GM23338 (cell line): ENCODE measurements around the gene PROX2. TPM values are rescaled to one million over a fixed set of nuclear protein-coding genes. Genes with fewer than 3 reads are reported as not detected.

Experiments used
- ATAC-seq: fragments of 200-7000 bp; cut with Tn5 transposase; 3 replicates; pipeline ENCODE4 v1.9.1; 2020
- DNase-seq: peaks from one replicate; pipeline ENCODE4 v3.0.0-alpha.2; 2015; ENCODE audit warnings: low spot score
- H2AFZ ChIP-seq: fragments of 200-600 bp; sonication (generic); 2 replicates; pipeline ENCODE4 v1.8.0; 2016; ENCODE audit warnings: antibody characterized with exemption, mild to moderate bottlenecking, moderate library complexity
- H3F3A ChIP-seq: fragments of 200-600 bp; sonication (generic); replicated peaks from 2 replicates; pipeline ENCODE4 v1.8.0; 2017; ENCODE audit warnings: antibody characterized with exemption, mixed run types, low read depth
- H3K27ac ChIP-seq: fragments of 200-600 bp; sonication (generic); 2 replicates; pipeline ENCODE4 v1.6.1; 2016; ENCODE audit warnings: low read depth
- H3K27me3 ChIP-seq: fragments of 200-600 bp; sonication (generic); 2 replicates; pipeline ENCODE4 v1.8.0; 2016; ENCODE audit warnings: mild to moderate bottlenecking, mixed run types, moderate library complexity; ENCODE audit not compliant: insufficient read depth
- H3K36me3 ChIP-seq: fragments of 200-600 bp; sonication (generic); 2 replicates; pipeline ENCODE4 v1.8.0; 2016; ENCODE audit warnings: mild to moderate bottlenecking; ENCODE audit not compliant: insufficient read depth
- H3K4me1 ChIP-seq: fragments of 200-600 bp; sonication (generic); 2 replicates; pipeline ENCODE4 v1.8.0; 2016; ENCODE audit warnings: mild to moderate bottlenecking, moderate library complexity; ENCODE audit not compliant: insufficient read depth
- H3K4me2 ChIP-seq: fragments of 200-600 bp; sonication (generic); 2 replicates; pipeline ENCODE4 v1.7.1; 2017; ENCODE audit warnings: mixed run types
- H3K4me3 ChIP-seq: fragments of 200-600 bp; sonication (generic); 2 replicates; pipeline ENCODE4 v1.6.1; 2016; ENCODE audit warnings: mixed run types
- H3K79me2 ChIP-seq: fragments of 200-600 bp; sonication (generic); replicated peaks from 2 replicates; pipeline ENCODE4 v1.8.0; 2017; ENCODE audit warnings: mild to moderate bottlenecking; ENCODE audit not compliant: insufficient read depth
- H3K9me2 ChIP-seq: fragments of 200-600 bp; sonication (generic); 2 replicates; pipeline ENCODE4 v1.8.0; 2017; ENCODE audit not compliant: insufficient read depth
- H4K20me1 ChIP-seq: fragments of 200-600 bp; sonication (generic); replicated peaks from 2 replicates; pipeline ENCODE4 v1.8.0; 2017; ENCODE audit warnings: mild to moderate bottlenecking; ENCODE audit not compliant: insufficient read depth
- H3K27ac Mint-ChIP-seq: 2 replicates; pipeline ENCODE4 v1.8.0; 2020; ENCODE audit warnings: inconsistent platforms, mild to moderate bottlenecking, moderate library complexity, mixed read lengths
- H3K27me3 Mint-ChIP-seq: 3 replicates; pipeline ENCODE4 v1.8.0; 2022; ENCODE audit warnings: low read depth, mild to moderate bottlenecking, moderate library complexity, mixed read lengths, inconsistent platforms; ENCODE audit not compliant: insufficient read depth, poor library complexity
- H3K36me3 Mint-ChIP-seq: 3 replicates; pipeline ENCODE4 v1.8.0; 2021; ENCODE audit warnings: low read depth, mild to moderate bottlenecking, inconsistent platforms, moderate library complexity, mixed read lengths
- H3K4me1 Mint-ChIP-seq: 3 replicates; pipeline ENCODE4 v1.8.0; 2020; ENCODE audit warnings: mild to moderate bottlenecking, inconsistent platforms, mixed read lengths
- H3K4me3 Mint-ChIP-seq: 3 replicates; pipeline ENCODE4 v1.8.0; 2021; ENCODE audit warnings: moderate library complexity, mild to moderate bottlenecking, inconsistent platforms, mixed read lengths
- H3K9me3 Mint-ChIP-seq: 3 replicates; pipeline ENCODE4 v1.8.0; 2020; ENCODE audit warnings: moderate library complexity, mild to moderate bottlenecking, inconsistent platforms, mixed read lengths
- CREB1 ChIP-seq: fragments of 250-450 bp; sonication (Bioruptor Pico); IDR thresholded peaks from 2 replicates; pipeline ENCODE4 v1.5.0; 2020; ENCODE audit warnings: low read depth, mild to moderate bottlenecking, moderate library complexity
- CTCF ChIP-seq, 2 experiments: fragments of 200-600 bp in 1 of 2; sonication (generic) in 1 of 2; conservative IDR thresholded peaks; 2 replicates each; pipeline versions ENCODE4 v1.5.1 to v1.6.1; 2016 to 2017; ENCODE audit warnings: antibody characterized with exemption in 2 of 2, low read depth in 2 of 2, mild to moderate bottlenecking in 2 of 2, moderate library complexity in 1 of 2
- ETS1 ChIP-seq: IDR thresholded peaks from 2 replicates; pipeline ENCODE4 v1.6.1; 2016; ENCODE audit warnings: antibody characterized with exemption
- EZH2phosphoT487 ChIP-seq: fragments of 200-600 bp; sonication (generic); IDR thresholded peaks from one replicate; pipeline ENCODE4 v1.8.1; 2018; ENCODE audit warnings: antibody characterized with exemption; ENCODE audit not compliant: unreplicated experiment
- JUNB ChIP-seq: IDR thresholded peaks from one replicate; pipeline ENCODE4 v1.6.1; 2016; ENCODE audit warnings: antibody characterized with exemption; ENCODE audit not compliant: unreplicated experiment
- POLR2AphosphoS5 ChIP-seq: IDR thresholded peaks from 2 replicates; pipeline ENCODE4 v1.6.1; 2016; ENCODE audit warnings: antibody characterized with exemption, low read depth
- REST ChIP-seq: IDR thresholded peaks from one replicate; pipeline ENCODE4 v1.6.1; 2018; ENCODE audit warnings: antibody characterized with exemption; ENCODE audit not compliant: unreplicated experiment
- STAT1 ChIP-seq: IDR thresholded peaks from one replicate; pipeline ENCODE4 v1.6.1; 2016; ENCODE audit warnings: antibody characterized with exemption; ENCODE audit not compliant: unreplicated experiment
- ZNF331 ChIP-seq: fragments of 250-450 bp; sonication (Bioruptor Pico); IDR thresholded peaks from 2 replicates; pipeline ENCODE4 v1.5.0; 2020; ENCODE audit warnings: low read depth, mild to moderate bottlenecking, moderate library complexity
- polyA plus RNA-seq: library from polyadenylated mRNA; unstranded; fragments of >200 nt; fragmentation: Nextera tagmentation; extraction: Ambion mirVana; gene quantifications from 2 replicates; pipeline ENCODE4 v1.2.1, GENCODE V29; 2016
- total RNA-seq: library from RNA; depleted of rRNA; stranded (reverse); fragments of >200 nt; shearing (Covaris generic); gene quantifications from 2 replicates; pipeline ENCODE4 v1.2.3, GENCODE V29; 2014

PROX2 gene
- total and polyA plus RNA-seq, 2 experiments from 2014 or later: 0.06 TPM; not detected in 1

GRCh38 chr14:74881431-74882102, 5.6 kb upstream of the PROX2 start, which contains the start of gene DLST:
Gene DLST (plus strand): TSS chr14:74881916. CDS start chr14:74881954, 38 bp downstream.
- peak within 1 kb of the TSS; percentile 97 for H3K4me3 ChIP-seq
- H4K20me1 ChIP-seq: peaks cover 22% of the 10 kb centered on the region
- no peaks in the 10 kb centered on the region for H3F3A ChIP-seq
- H3K9me2 ChIP-seq: no peaks in the 10 kb centered on the region
- H3K27ac ChIP-seq: peak within 1 kb of the TSS; percentile 56; the same call in 1 of the 2 replicates
- ATAC-seq: peak; percentile 88
- Mint-ChIP-seq H3K27me3 (peaks cover 12% of the 10 kb centered on the region), H3K4me3 (peak within 1 kb of the TSS; percentile 100), H3K4me1 (peaks cover 52% of the 10 kb centered on the region), H3K36me3 (peaks cover 7% of the 10 kb centered on the region; the same call in 2 of the 3 replicates), H3K9me3 (no peaks in the 10 kb centered on the region), H3K27ac (peak within 1 kb of the TSS; percentile 96)
- no peaks in the 10 kb centered on the region for H3K27me3 ChIP-seq
- peak; percentile 65 for TF ChIP-seq CREB1 (CRISPR knock-in tag)
- TF ChIP-seq ETS1: peak; percentile 82
- no peak for TF ChIP-seq ZNF331 (CRISPR knock-in tag)
- peak; percentile 96 for TF ChIP-seq POLR2AphosphoS5
- no peak for TF ChIP-seq REST
- H3K79me2 ChIP-seq: peaks cover 43% of the 10 kb centered on the region
- DNase-seq: peak; percentile 91
- H3K36me3 ChIP-seq: no peaks in the 10 kb centered on the region
- H2AFZ ChIP-seq: peak within 1 kb of the TSS; percentile 100
- H3K4me1 ChIP-seq: peaks cover 45% of the 10 kb centered on the region
- peak within 1 kb of the TSS; percentile 98 for H3K4me2 ChIP-seq

- Histone ChIP-seq H3K27me3 (no peaks in the 10 kb centered on the region), H3K4me3 (no peak overlapping the region), H3F3A (no peaks in the 10 kb centered on the region), H2AFZ (peak overlapping the region; percentile 10; the same call in 1 of the 2 replicates), H3K79me2 (peaks cover 29% of the 10 kb centered on the region), H4K20me1 (peaks cover 22% of the 10 kb centered on the region), H3K4me2 (no peak overlapping the region), H3K27ac (no peak overlapping the region), H3K9me2 (no peaks in the 10 kb centered on the region), H3K4me1 (peaks cover 34% of the 10 kb centered on the region), H3K36me3 (no peaks in the 10 kb centered on the region)
- H3K9me3 Mint-ChIP-seq: no peaks in the 10 kb centered on the region
- H3K27ac Mint-ChIP-seq: no peak overlapping the region
- ATAC-seq (no peak), DNase-seq (no peak)
- no peak overlapping the region for H3K4me3 Mint-ChIP-seq
- H3K36me3 Mint-ChIP-seq: peaks cover 2% of the 10 kb centered on the region; the same call in 1 of the 3 replicates
- peaks cover 15% of the 10 kb centered on the region for H3K27me3 Mint-ChIP-seq
- peaks cover 42% of the 10 kb centered on the region for H3K4me1 Mint-ChIP-seq
- TF ChIP-seq CTCF (conservative IDR thresholded peaks at IDR 0.05; ENCODE audit: low read depth in 2 of 2): no peak
- no peak for TF ChIP-seq POLR2AphosphoS5
- no peak for TF ChIP-seq STAT1
- TF ChIP-seq REST: no peak
- no peak for TF ChIP-seq EZH2phosphoT487
- no peak for TF ChIP-seq JUNB
Observed at GRCh38 chr14:74879427-74880182, 3.7 kb upstream of the PROX2 start.
